A549 treated with Hydrocortisone at 1 μM for 4 hours (cell line): ENCODE measurements around the gene NSD1. TPM values are rescaled to one million over a fixed set of nuclear protein-coding genes. Genes with fewer than 3 reads are reported as not detected.

Experiments
- total RNA-seq: library from RNA; stranded (reverse); fragments of 200-300 nt; extraction: Qiagen RNA extraction; gene quantifications from 5 replicates; pipeline ENCODE4 v1.2.3, GENCODE V29; 2022

Gene NSD1, protein sequence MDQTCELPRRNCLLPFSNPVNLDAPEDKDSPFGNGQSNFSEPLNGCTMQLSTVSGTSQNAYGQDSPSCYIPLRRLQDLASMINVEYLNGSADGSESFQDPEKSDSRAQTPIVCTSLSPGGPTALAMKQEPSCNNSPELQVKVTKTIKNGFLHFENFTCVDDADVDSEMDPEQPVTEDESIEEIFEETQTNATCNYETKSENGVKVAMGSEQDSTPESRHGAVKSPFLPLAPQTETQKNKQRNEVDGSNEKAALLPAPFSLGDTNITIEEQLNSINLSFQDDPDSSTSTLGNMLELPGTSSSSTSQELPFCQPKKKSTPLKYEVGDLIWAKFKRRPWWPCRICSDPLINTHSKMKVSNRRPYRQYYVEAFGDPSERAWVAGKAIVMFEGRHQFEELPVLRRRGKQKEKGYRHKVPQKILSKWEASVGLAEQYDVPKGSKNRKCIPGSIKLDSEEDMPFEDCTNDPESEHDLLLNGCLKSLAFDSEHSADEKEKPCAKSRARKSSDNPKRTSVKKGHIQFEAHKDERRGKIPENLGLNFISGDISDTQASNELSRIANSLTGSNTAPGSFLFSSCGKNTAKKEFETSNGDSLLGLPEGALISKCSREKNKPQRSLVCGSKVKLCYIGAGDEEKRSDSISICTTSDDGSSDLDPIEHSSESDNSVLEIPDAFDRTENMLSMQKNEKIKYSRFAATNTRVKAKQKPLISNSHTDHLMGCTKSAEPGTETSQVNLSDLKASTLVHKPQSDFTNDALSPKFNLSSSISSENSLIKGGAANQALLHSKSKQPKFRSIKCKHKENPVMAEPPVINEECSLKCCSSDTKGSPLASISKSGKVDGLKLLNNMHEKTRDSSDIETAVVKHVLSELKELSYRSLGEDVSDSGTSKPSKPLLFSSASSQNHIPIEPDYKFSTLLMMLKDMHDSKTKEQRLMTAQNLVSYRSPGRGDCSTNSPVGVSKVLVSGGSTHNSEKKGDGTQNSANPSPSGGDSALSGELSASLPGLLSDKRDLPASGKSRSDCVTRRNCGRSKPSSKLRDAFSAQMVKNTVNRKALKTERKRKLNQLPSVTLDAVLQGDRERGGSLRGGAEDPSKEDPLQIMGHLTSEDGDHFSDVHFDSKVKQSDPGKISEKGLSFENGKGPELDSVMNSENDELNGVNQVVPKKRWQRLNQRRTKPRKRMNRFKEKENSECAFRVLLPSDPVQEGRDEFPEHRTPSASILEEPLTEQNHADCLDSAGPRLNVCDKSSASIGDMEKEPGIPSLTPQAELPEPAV (N-terminal part only)
- total RNA-seq, result 17.1 to 25.5 TPM (median 19.8 TPM) in 5 replicates

GRCh38 chr5:177133096-177133852 lies at the start of gene NSD1:
TSS of gene NSD1 (plus strand) at chr5:177133773. CDS start at chr5:177135104, 1,331 bp downstream.

GRCh38 chr5:177086654-177087397 lies 46.7 kb upstream of the NSD1 start, which contains the start of gene FGFR4:
TSS of gene FGFR4 (plus strand) at chr5:177086915. CDS start at chr5:177089603, 2,688 bp downstream.

GRCh38 chr5:177303121-177303924 lies 169.8 kb downstream of the NSD1 start, which contains the start of the genes PRELID1 and RAB24:
TSS of gene PRELID1 (plus strand) at chr5:177303799. CDS start at chr5:177303986, 187 bp downstream.
TSS of gene RAB24 (minus strand) at chr5:177303719. CDS start at chr5:177303288, 431 bp downstream.

DNA sequence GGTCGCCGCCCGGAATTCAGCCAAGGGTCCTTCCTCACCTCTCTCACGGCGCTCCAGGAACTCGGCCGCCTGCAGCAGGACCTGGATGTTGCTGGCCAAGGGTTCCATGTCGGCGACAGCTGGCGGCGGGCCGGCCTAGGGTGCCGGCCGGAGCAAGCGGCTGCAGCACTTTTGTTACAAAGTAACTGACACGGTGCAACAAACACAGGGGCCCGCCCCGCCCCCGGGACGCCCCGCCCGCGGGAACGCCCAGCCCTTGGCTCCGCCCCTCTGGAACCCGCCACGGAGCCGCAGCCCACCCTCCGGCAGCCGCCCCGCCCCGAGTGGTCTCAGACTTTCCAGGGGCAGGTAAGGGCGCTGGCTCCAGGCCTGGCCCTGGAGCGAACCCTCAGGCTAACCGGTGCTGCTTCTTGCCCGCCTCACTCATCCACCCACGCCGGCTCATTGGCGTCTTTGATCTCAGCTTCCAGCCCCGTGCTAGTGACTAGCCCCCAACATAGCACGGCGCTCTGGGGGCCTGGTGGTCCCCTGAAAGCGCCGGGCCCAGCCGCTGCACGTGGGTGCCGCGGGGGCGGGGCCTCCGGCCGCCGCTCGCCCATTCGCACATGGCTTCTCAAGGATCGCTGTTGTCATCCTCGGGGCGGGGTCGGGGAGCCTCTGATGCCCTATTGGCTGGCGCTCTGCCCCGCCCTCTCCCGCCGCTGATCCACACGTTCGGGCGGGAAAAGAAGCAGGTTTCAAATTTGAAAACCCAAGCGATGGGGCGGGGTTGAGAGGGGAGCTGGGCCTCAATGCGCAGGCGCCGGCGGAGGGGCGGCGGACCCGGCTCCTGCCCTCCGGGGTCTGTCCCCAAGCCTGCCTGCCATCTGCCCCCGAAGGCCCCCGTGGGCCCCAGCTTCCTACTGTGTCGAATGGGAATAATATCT lies 178.4 kb downstream of the NSD1 start, which contains the start of gene MXD3:
TSS of gene MXD3 (minus strand) at position 176 of the 926 bp plus-strand sequence. CDS start at position 108, 68 bp downstream.

Other genes starting within 250 kb of the NSD1 start
- 0.05 to 0.18 TPM (median 0.10 TPM) in 3 of 5 replicates, not detected in the others for gene HK3, start 234.4 kb upstream of the NSD1 start, total RNA-seq
- gene UIMC1, start 127.0 kb upstream of the NSD1 start, total RNA-seq, result 40.0 to 46.4 TPM (median 42.7 TPM) in 5 replicates
- 8.1 to 10.7 TPM (median 9.9 TPM) in 5 replicates for gene ZNF346, start 111.1 kb upstream of the NSD1 start, total RNA-seq
- 18.9 to 22.4 TPM (median 21.7 TPM) in 5 replicates for gene FGFR4, start 46.9 kb upstream of the NSD1 start, total RNA-seq
- 20.6 to 25.3 TPM (median 24.0 TPM) in 5 replicates for gene RAB24, start 169.9 kb downstream of the NSD1 start, total RNA-seq
- gene PRELID1, start 170.0 kb downstream of the NSD1 start, total RNA-seq, result 270 to 377 TPM (median 369 TPM) in 5 replicates
- gene MXD3, start 178.1 kb downstream of the NSD1 start, total RNA-seq, result 11.9 to 20.1 TPM (median 18.7 TPM) in 5 replicates
- gene LMAN2, start 217.9 kb downstream of the NSD1 start, total RNA-seq, result 185 to 298 TPM (median 190 TPM) in 5 replicates
- 3.0 to 5.8 TPM (median 5.6 TPM) in 5 replicates for gene RGS14, start 224.2 kb downstream of the NSD1 start, total RNA-seq